Transverse colon (tissue), 3 donors: ENCODE measurements around the gene SEC61B.

Source experiments
- CTCF ChIP-seq, 5 experiments: fragments of 200-600 bp in 3 of 5; fragments of 450-650 bp in 2 of 5; sonication (generic) in 3 of 5; IDR thresholded peaks; 1 replicate in 2 of 5; 2 replicates in 3 of 5; pipeline ENCODE4 v1.5.1; 2016 to 2017; ENCODE audit warnings: antibody characterized with exemption in 5 of 5, inconsistent platforms in 3 of 5, mild to moderate bottlenecking in 2 of 5, moderate library complexity in 1 of 5
- EP300 ChIP-seq: sonication (generic); formaldehyde crosslinking; IDR thresholded peaks from one replicate; pipeline ENCODE4 v1.6.1; 2017; ENCODE audit warnings: antibody characterized with exemption, low read depth

GRCh38 chr9:99185934-99186333 lies 36.1 kb upstream of the SEC61B start:
- TF ChIP-seq CTCF (IDR thresholded peaks at IDR 0.05) (no peak), EP300 (no peak)
